Effector CD4-positive, alpha-beta T cell (primary cell): Measurements from ENCODE around the gene PCDHGA1.
A peak's percentile ranks its signal among the peaks of the same experiment; 100 is the strongest.

Experiments used
- DNase-seq: peaks from one replicate; pipeline ENCODE4 v3.0.0-alpha.2; 2020

Gene PCDHGA1

DNA sequence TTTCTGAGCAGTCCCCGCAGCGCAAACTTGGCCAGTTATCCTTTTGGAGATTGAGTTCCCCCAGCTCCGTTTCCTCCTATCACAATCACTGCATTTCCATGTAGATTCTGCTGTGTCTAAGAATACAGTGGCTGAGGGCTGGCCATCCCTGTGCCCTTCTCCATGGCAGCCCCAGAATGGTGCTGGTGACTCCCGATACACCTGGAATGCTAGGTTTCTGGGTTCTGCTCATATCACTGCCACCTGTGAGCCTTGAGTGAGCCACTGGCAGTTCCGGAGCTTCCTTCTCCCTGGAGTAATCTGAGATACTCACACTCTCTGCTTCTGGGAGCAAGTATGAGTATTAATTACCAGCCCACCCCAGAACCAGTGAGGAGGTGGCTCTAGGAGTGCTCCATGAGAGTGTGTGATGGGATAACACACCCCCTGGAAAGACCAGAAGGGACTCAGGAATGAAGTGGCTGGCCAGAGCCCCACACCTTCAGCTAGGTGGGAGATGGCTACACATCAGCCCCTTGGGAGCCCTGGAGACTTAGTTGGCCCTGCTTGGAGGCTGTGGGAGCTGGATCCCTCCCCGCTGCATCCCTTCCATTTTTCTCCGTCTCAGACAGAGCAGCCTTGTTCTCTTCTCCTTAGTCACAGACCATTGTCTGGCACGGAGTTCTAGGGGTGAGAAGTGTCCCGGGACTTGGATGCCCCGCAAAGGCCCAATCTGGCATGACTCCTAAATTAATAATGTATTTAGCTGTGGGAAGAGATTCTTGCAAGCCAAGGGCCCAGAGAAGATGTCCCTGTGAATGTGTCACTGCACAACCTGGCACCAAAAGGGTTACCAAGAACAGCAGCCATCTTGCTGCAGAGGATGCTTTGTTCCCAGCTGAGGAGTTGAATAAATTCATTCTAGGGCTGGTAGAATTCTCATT is 163.4 kb downstream of the PCDHGA1 start:
- DNase-seq = no peak

DNA sequence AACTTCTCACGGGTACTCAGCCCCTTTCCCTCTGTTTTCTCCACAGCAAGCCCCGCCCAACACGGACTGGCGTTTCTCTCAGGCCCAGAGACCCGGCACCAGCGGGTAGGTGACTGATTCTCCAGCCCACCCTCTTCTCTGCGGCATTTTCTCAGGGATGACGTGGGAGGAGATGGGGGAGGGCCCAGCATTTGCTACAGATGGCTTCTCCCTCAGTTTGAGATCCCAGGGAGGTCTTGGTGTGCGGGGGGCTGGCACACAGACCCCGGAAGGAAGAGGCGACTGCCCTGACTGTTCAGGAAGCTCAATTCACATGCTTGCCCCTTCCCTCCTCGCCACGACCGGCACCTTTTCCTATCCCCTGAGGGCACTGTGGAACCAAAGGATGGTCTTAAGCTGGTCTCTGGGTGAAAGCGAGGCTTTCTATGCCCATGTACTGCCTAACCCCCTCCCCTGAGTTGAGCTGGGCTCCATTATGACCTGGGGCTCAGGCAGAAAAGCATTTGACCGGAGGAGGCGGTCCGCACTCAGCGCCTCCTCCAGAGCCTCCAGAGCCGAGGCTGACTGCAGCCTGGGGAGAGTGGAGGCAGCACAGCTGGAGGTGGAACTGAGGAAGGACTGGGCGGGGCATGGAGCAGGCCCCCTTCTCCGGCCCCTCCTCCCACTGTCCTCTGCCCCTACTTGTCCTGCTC is 164.6 kb downstream of the PCDHGA1 start:
- DNase-seq = no peak

DNA sequence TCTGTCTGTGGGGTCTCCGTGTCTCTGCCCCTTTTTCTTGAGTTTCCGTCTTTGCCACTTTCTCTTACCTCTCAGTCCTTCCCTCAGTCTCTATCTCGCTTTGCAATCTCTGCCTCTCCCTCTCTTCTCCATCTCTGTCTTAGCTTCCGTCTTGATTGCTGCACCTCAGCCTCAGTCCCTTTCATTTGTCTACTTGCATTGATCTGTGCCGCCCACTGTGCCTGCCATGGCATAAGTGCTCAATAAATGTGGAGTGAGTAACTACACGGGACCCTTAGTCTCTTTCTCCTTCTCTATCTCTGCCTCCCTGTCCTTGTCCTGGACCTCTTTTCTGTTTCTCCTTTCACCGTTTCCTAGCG is 165.1 kb downstream of the PCDHGA1 start:
- no peak for DNase-seq

DNA sequence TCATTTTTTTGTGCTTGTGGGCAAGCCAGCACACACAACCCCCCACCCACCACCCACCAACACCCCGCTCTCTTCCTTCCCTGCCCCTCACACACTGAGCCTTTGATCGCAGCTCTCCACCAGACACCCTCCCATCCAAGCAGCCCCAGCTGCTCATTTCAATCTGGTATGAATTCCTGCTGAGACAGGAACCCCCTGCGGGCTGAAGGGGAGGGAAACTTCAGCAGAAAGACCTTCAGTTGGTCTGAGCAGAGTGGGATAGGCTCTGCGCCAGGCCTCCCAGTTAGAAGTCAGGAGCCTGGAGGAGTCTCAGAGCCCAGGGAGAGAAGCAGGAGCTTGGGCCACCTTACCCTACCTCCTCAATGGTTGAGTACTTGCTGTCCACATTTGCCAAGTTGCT is 165.7 kb downstream of the PCDHGA1 start:
- no peak for DNase-seq

DNA sequence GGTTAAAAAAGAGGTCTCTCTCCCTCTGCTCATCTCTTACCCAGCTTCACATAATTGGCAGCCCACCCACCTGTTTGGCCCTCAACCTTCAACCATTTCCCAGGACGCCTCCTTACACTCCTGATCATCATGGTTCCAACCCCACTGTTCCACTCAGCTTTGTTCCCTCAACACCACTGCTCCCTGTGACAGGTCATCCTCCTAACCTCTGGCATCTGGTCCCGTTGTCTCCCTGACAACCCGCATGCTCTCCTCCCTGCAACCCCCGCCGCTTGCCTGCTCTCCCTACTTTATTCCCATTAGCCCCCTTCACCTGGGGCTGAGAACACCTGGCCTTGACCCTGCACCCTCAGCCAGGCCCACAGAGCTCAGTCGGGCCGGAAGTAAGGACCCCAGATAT is 171.4 kb downstream of the PCDHGA1 start:
- DNase-seq = no peak

DNA sequence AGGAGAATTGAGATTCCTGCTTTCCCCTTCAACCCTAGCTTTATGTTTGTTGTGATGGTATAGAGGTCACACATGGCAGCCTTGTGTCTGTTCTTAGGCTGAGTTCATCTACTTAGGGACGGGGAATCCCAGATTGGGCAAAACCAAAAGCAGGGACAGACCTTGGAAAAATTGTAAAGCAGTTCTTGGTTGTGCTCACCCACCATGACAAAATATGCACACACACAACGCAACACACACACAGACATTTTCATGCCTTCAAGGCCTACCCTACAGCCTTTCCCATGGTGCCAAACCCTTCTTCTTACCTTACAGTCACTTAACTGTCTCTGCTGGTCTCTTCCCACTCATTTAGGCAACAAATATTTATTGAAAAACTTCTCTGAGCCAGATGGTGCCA is 173.4 kb downstream of the PCDHGA1 start:
- no peak for DNase-seq

DNA sequence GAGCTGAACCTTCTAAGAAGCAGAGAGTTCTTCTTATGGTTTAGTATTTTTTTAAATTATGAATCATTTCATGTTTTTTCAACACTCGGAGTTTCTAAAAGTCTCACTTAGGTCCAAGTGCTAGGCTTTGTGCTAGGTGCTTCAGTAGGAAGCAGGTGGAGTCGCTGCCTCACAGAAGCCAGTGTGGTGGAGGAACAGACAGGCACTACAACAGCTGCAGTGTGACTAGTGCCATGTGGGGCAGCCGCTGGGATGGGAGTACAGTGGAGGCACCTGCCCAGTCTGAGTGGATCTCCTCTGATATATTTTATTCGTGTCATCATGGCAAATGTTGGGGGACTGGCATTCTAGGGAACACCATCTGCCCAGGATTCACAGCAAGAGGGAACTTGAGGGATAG is 173.9 kb downstream of the PCDHGA1 start:
- DNase-seq = no peak

DNA sequence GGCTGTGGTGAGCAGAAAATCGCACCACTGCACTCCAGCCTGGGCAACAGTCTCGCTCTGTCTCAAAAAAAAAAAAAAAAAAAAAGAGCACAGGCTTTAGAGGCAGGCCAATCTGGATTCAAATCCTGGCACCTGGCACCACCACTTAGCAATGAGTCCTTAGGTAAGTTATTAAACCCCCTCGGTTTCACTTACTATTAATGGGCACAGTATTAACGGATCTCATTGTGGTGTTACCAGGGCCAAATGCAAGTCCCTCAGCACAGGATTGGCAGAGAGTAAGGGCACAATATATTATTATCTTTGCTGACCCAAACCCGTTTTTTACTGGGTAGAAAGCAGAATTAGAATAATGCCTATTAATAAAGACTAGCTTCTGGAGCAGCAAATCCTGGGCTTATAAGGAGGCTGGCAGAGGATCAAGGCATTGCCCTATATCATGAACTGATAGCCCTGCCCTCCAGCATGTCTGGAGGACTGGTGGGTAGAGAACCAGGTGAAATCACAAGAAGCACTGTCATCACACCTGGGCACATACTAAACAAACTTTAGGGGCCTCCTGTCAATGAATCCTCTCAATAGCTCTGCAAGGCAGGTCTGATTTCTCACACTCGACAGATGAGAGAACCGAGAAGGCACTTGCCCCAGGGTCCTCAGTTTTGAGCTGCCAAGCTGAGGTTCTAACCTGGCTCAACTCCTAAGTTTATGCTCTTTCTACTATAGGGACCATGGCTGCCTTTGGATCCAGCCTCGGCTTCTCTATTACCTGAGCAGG is 176.3 kb downstream of the PCDHGA1 start:
- DNase-seq = no peak

DNA sequence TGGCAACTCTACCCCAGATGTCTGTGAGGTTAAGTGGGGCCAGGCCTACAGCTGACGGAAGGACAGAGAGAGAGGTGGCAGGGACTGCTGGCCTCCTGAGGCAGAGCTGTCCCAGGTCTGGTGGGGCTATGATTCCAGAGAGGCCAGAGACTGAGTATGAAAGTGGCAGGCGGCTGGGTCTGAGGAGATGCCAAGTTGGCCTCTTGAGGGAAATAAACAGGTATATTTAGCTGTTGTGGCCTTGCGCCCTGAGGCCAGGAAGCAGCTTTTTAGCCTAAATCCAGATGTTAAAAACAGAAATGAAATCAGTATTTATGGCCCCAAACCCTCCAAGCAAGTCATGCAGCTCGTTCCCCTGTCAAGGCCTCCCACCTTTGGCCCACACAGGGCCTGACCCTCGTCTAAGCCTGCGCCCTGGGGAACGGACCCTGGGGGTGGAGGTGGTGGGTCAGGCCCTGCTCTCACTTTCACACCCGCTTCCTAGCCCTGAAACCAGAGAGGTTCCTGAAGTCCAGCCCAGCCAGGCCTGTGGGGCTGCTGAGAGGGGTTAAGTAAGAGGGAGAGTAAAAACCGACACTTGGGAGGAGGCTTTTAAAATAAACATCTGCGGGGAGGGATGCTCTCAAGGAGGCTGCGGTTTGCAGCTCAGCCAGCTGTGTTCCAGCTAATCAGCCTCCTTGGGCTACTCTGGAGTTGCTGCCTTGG is 177.2 kb downstream of the PCDHGA1 start:
- DNase-seq = no peak

DNA sequence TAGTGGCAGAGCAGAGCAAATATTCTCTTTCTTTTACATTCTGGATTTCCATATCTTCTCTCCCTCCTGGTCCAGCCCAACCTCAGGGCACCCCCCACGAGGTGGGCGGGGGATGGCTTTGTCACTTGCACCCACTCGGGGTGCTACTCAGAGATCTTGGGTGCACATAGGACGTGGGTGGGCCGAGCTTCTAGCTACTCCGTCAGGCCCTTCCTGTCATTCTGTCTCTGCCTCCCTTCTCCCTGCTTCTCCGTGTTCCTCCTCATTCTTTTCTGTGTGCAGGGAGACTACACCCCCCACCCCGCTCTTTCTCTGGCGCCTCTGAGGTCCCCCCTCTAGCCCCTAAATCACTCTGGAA is 178.1 kb downstream of the PCDHGA1 start:
- DNase-seq = no peak

DNA sequence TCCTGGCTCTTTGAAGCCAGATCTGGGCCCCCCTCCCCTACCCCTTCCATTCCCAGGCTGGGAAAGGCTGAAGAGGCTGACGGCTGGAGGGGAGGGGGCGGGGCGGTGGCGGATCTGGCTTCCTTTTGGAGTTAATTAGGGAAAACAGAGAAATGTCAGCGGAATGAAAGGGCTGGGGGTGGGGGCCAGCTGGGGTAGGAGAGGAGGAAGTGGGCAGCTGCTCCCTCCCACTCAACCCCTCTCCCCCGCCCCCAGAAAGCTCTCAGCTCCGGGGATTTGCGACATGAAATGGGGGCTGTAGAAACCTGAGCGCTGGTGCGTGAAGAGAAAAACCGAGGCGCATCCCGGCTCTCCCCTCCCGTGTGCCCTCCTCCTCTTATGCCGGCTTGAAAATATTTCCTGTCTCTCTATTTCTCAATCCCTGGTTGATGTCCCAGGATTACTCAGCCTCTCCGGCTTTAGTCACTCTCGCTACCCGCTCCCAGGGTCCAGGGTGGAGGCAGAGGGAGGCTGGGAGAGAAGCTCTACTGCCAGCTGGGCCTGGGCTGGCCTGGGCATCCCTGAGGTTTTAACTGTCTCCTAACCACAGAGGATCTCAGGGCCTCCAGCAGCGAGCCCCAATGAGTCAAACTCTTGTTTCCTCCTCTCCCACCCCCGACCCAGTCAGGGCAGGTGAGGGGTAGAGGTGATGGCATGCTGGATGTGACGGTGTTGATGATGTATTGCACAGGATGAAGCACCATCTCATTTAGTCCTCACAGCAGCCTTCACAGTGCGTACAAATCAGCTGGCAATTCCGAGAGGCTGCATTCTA is 178.7 kb downstream of the PCDHGA1 start:
- DNase-seq = no peak

DNA sequence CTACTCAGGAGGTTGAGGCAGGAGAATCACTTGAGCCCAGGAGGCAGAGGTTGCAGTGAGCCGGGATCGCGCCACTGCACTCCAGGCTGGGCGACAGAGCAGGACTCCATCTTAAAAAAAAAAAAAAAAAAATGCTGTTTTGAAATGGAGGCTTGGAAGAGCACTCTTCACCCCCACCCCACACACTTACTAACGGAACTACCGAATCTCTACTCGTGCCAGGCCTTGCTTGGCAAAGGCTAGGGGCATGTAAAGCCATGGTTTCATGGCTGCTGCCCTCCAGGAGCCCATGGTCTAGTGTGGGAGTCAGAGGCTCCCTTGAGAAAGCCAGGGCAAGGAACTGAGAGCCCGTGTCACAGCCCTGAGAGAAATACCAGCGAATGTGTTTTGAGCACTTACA is 179.8 kb downstream of the PCDHGA1 start:
- no peak for DNase-seq

DNA sequence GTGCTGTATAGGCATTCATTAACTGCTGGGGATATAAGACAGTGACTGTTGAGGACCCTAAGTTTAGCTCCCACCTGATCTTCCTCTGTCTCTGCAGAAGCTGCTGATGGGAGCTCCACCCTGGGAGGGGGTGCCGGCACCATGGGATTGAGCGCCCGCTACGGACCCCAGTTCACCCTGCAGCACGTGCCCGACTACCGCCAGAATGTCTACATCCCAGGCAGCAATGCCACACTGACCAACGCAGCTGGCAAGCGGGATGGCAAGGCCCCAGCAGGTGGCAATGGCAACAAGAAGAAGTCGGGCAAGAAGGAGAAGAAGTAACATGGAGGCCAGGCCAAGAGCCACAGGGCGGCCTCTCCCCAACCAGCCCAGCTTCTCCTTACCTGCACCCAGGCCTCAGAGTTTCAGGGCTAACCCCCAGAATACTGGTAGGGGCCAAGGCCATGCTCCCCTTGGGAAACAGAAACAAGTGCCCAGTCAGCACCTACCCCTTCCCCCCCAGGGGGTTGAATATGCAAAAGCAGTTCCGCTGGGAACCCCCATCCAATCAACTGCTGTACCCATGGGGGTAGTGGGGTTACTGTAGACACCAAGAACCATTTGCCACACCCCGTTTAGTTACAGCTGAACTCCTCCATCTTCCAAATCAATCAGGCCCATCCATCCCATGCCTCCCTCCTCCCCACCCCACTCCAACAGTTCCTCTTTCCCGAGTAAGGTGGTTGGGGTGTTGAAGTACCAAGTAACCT is 180.7 kb downstream of the PCDHGA1 start:
- no peak for DNase-seq

DNA sequence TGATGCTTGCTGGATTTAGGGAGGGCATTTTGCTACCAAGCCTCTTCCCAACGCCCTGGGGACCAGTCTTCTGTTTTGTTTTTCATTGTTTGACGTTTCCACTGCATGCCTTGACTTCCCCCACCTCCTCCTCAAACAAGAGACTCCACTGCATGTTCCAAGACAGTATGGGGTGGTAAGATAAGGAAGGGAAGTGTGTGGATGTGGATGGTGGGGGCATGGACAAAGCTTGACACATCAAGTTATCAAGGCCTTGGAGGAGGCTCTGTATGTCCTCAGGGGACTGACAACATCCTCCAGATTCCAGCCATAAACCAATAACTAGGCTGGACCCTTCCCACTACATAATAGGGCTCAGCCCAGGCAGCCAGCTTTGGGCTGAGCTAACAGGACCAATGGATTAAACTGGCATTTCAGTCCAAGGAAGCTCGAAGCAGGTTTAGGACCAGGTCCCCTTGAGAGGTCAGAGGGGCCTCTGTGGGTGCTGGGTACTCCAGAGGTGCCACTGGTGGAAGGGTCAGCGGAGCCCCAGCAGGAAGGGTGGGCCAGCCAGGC is 181.5 kb downstream of the PCDHGA1 start:
- no peak for DNase-seq

DNA sequence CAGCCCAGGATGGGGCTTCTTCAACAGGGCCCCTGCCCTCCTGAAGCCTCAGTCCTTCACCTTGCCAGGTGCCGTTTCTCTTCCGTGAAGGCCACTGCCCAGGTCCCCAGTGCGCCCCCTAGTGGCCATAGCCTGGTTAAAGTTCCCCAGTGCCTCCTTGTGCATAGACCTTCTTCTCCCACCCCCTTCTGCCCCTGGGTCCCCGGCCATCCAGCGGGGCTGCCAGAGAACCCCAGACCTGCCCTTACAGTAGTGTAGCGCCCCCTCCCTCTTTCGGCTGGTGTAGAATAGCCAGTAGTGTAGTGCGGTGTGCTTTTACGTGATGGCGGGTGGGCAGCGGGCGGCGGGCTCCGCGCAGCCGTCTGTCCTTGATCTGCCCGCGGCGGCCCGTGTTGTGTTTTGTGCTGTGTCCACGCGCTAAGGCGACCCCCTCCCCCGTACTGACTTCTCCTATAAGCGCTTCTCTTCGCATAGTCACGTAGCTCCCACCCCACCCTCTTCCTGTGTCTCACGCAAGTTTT is 182.1 kb downstream of the PCDHGA1 start:
- peak; percentile 83 for DNase-seq

DNA sequence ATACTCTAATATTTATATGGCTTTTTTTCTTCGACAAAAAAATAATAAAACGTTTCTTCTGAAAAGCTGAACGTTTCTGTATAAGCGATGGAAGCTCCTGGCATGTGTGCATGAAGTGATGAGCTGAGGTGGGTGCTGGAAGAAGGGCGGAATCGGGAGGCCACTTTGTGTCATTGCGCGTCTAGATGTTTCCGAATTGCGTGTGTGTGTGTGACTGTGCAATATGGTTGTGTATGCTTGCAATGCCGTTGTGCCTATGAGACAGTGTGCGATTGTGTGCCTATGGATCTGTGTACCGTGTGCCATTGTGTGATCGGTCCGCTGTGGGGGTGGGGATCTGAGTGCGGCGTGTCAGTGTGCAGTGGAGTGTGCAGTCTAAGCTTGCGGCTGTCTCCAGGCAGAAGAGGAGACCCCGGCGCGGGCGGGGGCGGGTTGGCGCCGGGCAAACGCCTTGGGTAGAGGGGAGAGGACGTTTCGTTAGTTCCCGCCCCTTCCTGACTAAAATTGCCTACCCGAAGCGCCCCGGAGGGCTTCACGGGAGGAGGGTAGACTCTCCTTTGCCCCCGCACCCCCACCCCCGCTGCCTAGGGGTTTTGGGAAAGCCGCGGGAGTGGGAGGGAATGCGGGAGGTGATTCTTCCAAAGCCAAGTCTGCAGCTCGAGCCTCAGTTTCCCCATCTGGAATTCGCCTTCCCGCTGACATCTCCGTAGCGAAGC is 182.8 kb downstream of the PCDHGA1 start:
- no peak for DNase-seq

DNA sequence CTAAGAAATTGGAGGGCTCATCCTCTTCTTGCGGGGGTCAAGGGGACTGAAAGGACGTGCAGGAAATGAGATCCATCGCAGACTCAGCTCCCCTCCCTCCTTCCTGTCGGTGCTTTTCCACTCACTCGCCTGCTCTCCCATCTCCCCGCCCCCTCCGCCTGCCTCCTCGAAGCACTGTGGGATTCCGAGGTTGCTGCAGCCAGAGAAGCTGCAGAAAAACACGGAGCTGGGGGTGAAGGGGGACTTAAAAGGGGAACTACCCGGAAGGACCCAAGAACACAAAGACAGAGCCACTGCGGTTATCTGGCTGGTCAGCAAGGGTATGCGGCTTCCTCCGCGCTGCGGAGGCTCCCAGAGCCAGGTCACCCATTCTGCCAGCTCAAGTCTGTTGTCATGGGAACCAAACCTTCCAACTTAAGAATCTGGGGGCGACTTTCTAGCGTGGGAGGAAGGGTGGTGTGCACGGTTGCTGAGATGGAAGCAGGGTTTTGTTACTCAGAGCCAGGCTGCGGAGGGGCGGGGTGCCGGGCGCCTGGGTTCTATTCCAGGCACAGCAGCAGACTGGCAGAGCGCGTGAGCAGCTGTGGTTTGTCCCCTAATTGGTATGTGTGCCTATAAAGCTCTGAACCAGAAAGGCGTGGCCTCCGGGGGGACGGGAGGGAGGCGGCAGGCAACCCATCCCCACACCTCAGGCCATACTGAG is 183.5 kb downstream of the PCDHGA1 start:
- DNase-seq = peak; percentile 12

DNA sequence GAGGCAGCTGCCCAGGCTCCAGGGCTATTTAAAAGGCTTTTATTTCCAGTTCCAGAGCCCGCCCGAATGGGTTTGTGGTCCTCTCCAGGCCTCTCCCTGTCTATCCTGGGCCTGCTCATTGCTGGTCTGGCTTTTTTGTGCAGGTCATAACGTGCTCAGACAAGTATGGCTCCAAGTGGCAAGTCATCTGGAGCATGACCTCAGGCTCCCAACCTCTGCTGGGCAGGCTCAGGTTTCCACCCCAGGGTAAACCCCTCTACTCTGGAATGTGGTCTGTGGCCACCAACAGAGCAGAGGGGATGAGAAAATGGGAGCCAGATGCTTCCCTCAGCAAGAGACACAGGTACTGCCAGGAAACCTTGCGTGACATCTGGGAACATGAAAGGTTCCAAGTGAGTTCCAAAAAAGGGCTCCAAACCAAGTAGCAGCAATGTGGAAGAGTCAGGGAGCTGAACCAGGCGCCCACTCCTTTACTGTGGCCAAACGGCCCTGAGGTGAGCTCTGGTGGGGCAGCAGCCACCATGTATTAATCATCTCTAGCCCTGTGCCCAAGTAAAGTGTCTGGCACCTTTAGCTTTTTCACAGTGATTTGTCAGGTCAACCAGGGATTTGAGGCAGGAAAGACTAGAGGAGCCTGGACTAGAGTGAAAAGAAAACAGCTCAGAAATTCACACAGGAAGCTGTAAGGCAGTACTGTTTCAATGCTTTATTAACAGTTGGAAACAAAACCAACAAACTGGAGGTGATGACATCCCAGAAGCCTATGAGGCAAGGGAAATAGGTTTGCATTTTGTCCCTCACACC is 184.2 kb downstream of the PCDHGA1 start:
- no peak for DNase-seq

DNA sequence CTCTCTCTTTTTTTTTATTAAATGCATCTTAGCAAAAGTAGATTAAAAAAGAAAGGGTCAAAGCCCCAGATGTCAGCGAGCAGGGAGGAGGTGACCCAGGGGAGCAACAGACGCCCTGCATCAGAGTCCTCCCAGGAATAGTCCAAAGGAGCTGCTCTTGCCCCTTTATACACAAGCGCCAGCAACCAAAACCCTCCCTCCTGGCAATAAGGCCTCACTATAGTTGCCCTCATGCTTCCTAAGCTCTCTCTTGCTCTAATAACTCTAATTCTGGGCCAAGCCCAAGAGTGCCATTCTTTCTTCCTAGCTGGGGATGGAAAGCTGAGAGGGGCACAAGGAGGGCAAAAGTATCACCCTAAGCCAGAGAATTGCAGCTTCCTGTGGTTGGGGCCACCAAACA is 184.8 kb downstream of the PCDHGA1 start:
- DNase-seq = no peak
